Measurements from ENCODE around the gene SEMA5B. TPM values are rescaled to one million over a fixed set of nuclear protein-coding genes. Genes with fewer than 3 reads are reported as not detected.

Gene SEMA5B
- total RNA-seq, 1 donor from 2014 or later: 1.0 TPM

- no peak for DNase-seq (ENCODE audit: low spot score)
- no peak for ATAC-seq
These were observed 119.3 kb downstream of the SEMA5B start for GRCh38 chr3:122908251-122908650.

- no peak for ATAC-seq
These were observed 120.1 kb downstream of the SEMA5B start for GRCh38 chr3:122907471-122907870.

DNA sequence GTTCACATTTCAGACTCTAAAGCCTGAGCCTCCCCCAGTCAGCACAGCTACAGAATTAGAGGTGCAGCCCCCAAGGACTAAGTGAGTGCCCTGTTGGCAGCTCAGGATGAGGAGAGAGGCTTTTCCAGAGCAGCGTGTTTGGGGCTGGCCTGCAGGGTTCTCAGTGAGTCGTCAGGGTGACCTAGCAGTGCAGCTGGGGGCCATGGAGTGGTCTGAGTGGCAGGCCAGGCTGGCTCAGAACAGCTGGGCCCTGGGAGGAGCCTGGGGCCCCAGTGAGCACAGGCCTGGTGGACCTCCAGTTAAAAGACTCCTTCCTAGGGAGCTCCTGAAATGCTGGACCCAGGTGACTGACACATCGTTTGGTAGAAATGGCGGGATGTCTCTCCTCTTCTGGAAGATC, 124.4 kb downstream of the SEMA5B start:
- ATAC-seq: no peak

More at GRCh38 chr3:122907471-122907870, 120.1 kb downstream of the SEMA5B start:
- DNase-seq (ENCODE audit: low spot score): no peak

GRCh38 chr3:122902326-122902725, 125.2 kb downstream of the SEMA5B start:
- no peak for DNase-seq (ENCODE audit: low spot score)
- ATAC-seq: no peak

More for the DNA sequence above, 124.4 kb downstream of the SEMA5B start:
- DNase-seq (ENCODE audit: low spot score): no peak

DNA sequence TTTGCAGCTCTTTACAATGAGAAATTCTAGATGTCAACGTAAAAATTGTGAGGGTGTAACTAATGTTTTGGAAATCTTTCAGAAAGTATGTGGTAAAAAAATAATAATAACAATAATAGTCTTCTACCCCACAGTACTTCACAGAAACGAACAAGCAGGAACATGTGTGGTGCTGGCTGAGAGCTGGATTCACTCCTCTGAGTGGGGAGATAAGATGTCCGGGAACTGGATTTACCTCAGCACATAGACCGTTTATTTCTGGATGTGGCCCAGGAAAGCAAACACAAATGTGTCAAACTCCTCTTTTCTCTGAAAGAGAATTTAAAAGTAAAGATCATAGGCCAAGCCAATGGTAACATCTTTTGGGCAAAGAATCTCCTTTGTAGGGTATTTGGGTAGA, 129.3 kb downstream of the SEMA5B start:
- DNase-seq (ENCODE audit: low spot score) (no peak), ATAC-seq (peak; percentile 68)

DNA sequence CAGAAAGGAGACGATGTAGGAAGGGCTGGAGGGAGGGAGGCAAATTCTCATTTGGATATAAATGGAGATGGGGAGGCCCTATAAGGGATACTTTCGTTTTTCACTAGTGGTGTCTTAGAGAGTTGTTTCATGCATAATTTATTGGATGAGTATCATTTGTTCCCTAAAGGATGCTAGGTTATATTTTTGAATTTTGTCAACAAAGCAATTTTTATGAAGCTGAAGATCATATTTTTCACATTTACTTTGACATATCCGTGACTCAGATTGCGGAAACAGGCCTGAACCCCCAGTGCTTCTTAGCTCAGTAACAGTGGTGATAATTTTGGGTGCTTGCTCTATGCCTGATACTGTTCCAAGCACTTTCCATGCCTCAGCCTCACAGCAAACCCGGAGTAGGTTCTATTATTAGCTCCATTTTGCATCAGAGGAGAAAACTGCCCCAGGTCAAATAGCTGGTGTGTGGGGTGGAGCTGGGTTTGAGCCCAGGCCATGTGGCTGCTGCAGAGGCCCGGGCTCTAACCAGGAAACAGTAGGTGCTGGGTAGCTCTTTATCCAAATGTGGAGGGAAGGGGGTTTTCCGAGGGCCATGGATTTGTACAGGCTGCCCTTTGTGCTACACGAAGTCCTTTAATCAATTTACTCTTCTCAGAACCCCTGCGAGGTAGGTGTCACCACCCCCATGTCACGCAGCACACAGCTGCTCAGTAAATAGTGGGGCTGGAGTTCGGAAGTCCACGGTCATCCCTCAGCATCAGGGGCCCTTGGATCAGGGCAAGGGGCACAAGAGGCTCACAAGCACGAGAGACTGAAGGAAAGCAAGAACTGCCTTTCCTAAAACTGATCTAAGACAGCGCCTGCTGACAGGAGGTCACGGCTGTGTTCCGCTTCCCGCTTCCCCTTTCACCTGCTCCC, 133.6 kb downstream of the SEMA5B start:
- peak; percentile 29 for ATAC-seq

GRCh38 chr3:122893282-122893681, 134.3 kb downstream of the SEMA5B start:
- ATAC-seq: no peak

More for the DNA sequence above, 133.6 kb downstream of the SEMA5B start:
- DNase-seq (ENCODE audit: low spot score): no peak

DNA sequence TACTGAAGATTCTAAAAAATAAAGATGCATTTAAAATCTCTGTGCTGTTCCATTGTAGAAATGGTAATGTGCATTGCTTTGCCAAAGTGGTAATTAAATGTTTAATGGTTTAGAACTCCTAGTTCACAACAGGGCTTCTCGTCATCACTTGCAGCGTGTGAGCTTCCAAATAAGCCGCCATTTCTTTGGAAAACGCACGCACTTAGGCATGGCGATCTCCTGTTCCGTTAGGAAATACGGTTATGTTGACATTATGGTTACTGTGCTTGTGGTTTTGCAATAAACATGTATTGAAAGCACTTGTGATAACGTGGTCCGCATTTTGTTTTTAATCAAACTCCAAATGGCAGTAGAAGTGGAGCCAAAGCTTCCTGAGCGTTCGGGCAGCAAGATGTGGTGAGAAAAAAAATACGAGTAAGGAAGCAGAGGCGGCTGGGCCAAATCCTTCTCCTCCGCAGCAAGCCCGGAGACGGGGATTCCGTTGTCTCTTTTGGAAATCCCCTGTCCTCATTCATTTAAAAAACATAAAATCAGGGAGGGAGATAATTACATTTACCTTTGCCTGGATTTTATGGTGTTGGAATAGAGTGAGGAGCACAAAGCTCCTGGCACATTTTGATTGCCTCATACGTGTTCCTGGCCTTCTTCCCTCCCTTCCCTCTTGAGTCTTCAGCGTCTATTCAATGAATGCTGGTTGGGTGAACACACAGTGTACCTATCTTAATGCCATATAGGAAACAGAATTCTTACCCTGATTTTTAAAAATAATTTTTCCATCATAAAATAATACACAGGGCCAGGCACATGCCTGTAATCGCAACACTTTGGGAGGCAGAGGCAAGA, 135.2 kb downstream of the SEMA5B start:
- DNase-seq (ENCODE audit: low spot score) (no peak), ATAC-seq (no peak)

More at GRCh38 chr3:122893282-122893681, 134.3 kb downstream of the SEMA5B start:
- no peak for DNase-seq (ENCODE audit: low spot score)

GRCh38 chr3:122890720-122891220, 136.8 kb downstream of the SEMA5B start:
- DNase-seq (ENCODE audit: low spot score) (no peak), ATAC-seq (peak; percentile 10)

DNA sequence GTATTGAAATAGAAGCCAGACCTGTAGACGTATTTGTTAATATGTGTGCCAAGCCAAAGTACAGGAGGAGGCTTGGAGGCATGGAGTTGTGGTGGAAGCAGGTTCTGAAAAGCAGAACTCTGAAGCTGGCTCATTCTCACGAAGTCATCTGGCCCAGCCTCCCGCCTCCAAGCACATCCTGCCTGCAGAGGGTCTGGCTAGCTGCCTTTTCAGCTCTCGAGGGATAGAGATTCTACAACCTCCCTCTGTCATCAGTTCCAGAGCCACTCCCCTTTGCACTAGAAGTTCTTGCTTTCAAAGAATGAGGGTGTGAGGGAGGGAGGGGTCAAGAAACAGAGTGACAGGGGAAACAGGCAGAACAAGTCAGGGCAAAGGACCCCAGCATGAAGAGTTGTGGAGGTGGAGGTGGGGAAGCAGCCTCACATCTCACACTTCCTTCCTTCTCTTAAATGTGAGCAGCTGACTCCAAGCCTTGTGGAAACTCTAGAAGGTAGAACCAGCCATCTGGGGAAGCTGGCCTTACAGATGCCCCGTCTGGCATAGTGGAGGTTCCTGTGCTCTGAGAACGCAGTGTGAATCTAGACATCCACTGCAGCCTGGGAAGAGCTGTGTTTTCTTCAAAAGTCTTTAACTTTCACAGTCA, 137.4 kb downstream of the SEMA5B start:
- DNase-seq (ENCODE audit: low spot score) (no peak), ATAC-seq (peak; percentile 25)

- DNase-seq (ENCODE audit: low spot score) (no peak), ATAC-seq (no peak)
These were observed 140.6 kb downstream of the SEMA5B start for GRCh38 chr3:122886946-122887345.

DNA sequence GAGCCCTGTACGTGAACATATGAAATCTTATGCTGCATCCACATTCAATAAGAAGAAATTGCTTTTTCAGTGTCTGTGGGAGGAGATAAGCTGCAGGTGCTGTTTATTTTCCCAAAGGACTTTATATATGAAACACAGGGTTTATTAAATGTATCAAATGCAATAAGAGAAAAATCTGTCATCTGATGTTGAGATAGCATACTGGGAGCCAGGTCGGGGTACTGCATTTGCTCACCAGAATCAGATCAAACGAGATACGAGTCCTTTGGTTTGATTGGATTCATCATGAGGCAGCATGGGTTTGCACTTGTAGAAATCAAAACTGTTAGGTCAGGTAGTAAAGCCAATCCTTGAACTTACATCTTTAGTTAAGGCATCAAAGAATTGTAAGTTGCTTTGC, 141.3 kb downstream of the SEMA5B start:
- DNase-seq (ENCODE audit: low spot score): no peak
- ATAC-seq: no peak

DNA sequence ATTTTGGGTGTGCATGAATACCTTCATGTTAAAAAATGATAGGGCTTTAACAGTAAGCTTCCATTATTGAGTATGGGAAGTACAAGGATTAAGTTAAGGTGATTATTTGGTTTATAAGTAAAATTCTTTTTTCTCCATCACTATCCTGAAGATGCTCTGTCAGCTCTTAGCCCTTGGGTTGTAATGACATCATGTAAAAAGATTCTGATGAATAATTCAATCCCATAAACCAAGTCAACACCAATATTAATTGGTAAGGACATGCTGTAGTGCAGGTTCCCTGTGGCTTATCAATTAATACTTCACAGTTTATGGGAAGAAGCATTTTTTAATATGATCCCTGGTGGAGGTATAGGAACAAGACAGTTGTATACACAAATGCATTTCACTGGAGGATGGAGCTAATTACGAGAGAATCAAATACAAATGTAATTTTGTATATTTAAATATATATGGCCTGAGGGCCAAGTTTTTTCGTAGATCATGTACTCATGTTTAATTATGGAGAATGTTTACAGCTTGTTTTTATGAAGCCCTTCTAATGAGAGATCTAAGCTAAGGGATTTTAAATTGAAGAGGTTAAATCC, 145.1 kb downstream of the SEMA5B start:
- DNase-seq (ENCODE audit: low spot score): no peak
- ATAC-seq: no peak

- DNase-seq (ENCODE audit: low spot score): no peak
These were observed 146.9 kb downstream of the SEMA5B start for GRCh38 chr3:122880624-122881023.

GRCh38 chr3:122880173-122880572, 147.4 kb downstream of the SEMA5B start:
- DNase-seq (ENCODE audit: low spot score) (no peak), ATAC-seq (no peak)

More at GRCh38 chr3:122880624-122881023, 146.9 kb downstream of the SEMA5B start:
- no peak for ATAC-seq

- DNase-seq (ENCODE audit: low spot score) (no peak), ATAC-seq (no peak)
These were observed 151.9 kb downstream of the SEMA5B start for GRCh38 chr3:122875547-122876127.

- DNase-seq (ENCODE audit: low spot score) (no peak), ATAC-seq (no peak)
These were observed 153.6 kb downstream of the SEMA5B start for GRCh38 chr3:122873741-122874515.

- DNase-seq (ENCODE audit: low spot score) (no peak), ATAC-seq (no peak)
These were observed 159.2 kb downstream of the SEMA5B start for GRCh38 chr3:122868322-122868721.

GRCh38 chr3:122864498-122864897, 163.1 kb downstream of the SEMA5B start:
- DNase-seq (ENCODE audit: low spot score) (no peak), ATAC-seq (no peak)

Measured in left lobe of liver (tissue), 2 donors.